DMS 273 (cell line): ENCODE measurements around the gene ITGB3.
A peak's percentile ranks its signal among the peaks of the same experiment; 100 is the strongest.

ENCODE experiments used
- DNase-seq: peaks from one replicate; lab custom pipeline; 2025; ENCODE audit not compliant: unreplicated experiment; lab: John Stamatoyannopoulos, UW

The ITGB3 gene

GRCh38 chr17:47295874-47296255, 42.2 kb downstream of the ITGB3 start:
- no peak for DNase-seq

- peak; percentile 55 for DNase-seq
These were observed 44.2 kb downstream of the ITGB3 start for GRCh38 chr17:47297661-47298400.

GRCh38 chr17:47298712-47299111, 45.1 kb downstream of the ITGB3 start:
- no peak for DNase-seq

- DNase-seq, result no peak
These were observed 45.7 kb downstream of the ITGB3 start for GRCh38 chr17:47299239-47299910.

GRCh38 chr17:47300718-47301117, 47.1 kb downstream of the ITGB3 start:
- no peak for DNase-seq

- DNase-seq, result no peak
These were observed 47.5 kb downstream of the ITGB3 start for GRCh38 chr17:47301161-47301560.

- no peak for DNase-seq
These were observed 48.2 kb downstream of the ITGB3 start for GRCh38 chr17:47301831-47302230.

GRCh38 chr17:47304186-47304585, 50.6 kb downstream of the ITGB3 start:
- DNase-seq, result no peak

GRCh38 chr17:47305302-47305923, 51.8 kb downstream of the ITGB3 start:
- DNase-seq, result no peak

- no peak for DNase-seq
These were observed 56.6 kb downstream of the ITGB3 start for GRCh38 chr17:47310186-47310733.

- DNase-seq, result no peak
These were observed 57.8 kb downstream of the ITGB3 start for GRCh38 chr17:47311420-47311819.

GRCh38 chr17:47315451-47316266, 62.0 kb downstream of the ITGB3 start:
- peak; percentile 77 for DNase-seq

GRCh38 chr17:47316311-47316710, 62.7 kb downstream of the ITGB3 start:
- DNase-seq, result no peak

- DNase-seq, result no peak
These were observed 63.5 kb downstream of the ITGB3 start for GRCh38 chr17:47317119-47317518.

- DNase-seq, result no peak
These were observed 64.7 kb downstream of the ITGB3 start for GRCh38 chr17:47318197-47318918.

GRCh38 chr17:47320879-47321502, 67.4 kb downstream of the ITGB3 start:
- DNase-seq, result no peak

- DNase-seq, result peak; percentile 94
These were observed 70.0 kb downstream of the ITGB3 start, which contains the start of gene EFCAB13 for GRCh38 chr17:47323382-47324223. EFCAB13 (plus strand) TSS chr17:47323955; CDS start chr17:47328354, 4,399 bp downstream.

GRCh38 chr17:47324224-47325020, 70.8 kb downstream of the ITGB3 start:
- peak; percentile 75 for DNase-seq
